K562 (cell line): ENCODE results near the gene BDH1. TPM values are rescaled to one million over a fixed set of nuclear protein-coding genes. Genes with fewer than 3 reads are reported as not detected.

Experiments
- ATAC-seq: fragments of 200-7000 bp; cut with Tn5 transposase; 3 replicates; pipeline ENCODE4 v1.9.1; 2020; ENCODE audit warnings: moderate library complexity
- BruUV-seq: library from RNA; stranded (reverse); fragments of 400-500 nt; replicated peaks from 2 replicates; lab custom pipeline; 2021; lab: Mats Ljungman, UMichigan
- CTCF ChIA-PET: fragments of 300-600 bp; formaldehyde crosslinking; extraction: SDS; loops from one replicate; lab custom pipeline; 2021; ENCODE audit warnings: low intra/inter-chr PET ratio; lab: Yijun Ruan, JAX
- POLR2A ChIA-PET: fragments of 300-600, 350-650 bp; sonication (Branson Sonifier 250); formaldehyde crosslinking; extraction: SDS; loops from one replicate; lab custom pipeline; 2021; ENCODE audit warnings: antibody characterized with exemption, inconsistent platforms; lab: Yijun Ruan, JAX
- DNase-seq, 4 experiments: peaks; one replicate each; pipeline versions ENCODE4 v3.0.0 to v3.0.0-alpha.2; 2011 to 2018; ENCODE audit warnings: low spot score in 3 of 4, mixed read lengths in 3 of 4; ENCODE audit errors: extremely low read depth in 1 of 4
- FAIRE-seq: peaks from 2 replicates; lab custom pipeline; 2011; peaks lifted over from hg19 to GRCh38; lab: Jason Lieb, UNC
- H2AFZ ChIP-seq: 2 replicates; pipeline ENCODE4 v1.6.0; 2011; ENCODE audit warnings: low read depth, low read length, control low read depth, inconsistent platforms
- H3K27ac ChIP-seq: fragments of 200-600 bp; 3 replicates; pipeline ENCODE4 v1.8.0; 2011; ENCODE audit warnings: low read depth, mild to moderate bottlenecking, control low read depth, inconsistent platforms, low read length, moderate library complexity, mixed read lengths; ENCODE audit errors: extremely low read depth
- H3K27me3 ChIP-seq, 2 experiments: fragments of 300-600 bp in 1 of 2; 2 replicates in 1 of 2; 3 replicates in 1 of 2; pipeline versions ENCODE4 v1.6.0 to v1.8.0; 2011; ENCODE audit warnings: inconsistent platforms in 2 of 2, low read length in 2 of 2, mild to moderate bottlenecking in 1 of 2, mixed read lengths in 1 of 2, moderate library complexity in 1 of 2; ENCODE audit not compliant: control insufficient read depth in 2 of 2, insufficient read depth in 2 of 2
- H3K36me3 ChIP-seq: fragments of 300-600 bp; 3 replicates; pipeline ENCODE4 v1.8.0; 2011; ENCODE audit warnings: mild to moderate bottlenecking, low read length, inconsistent platforms; ENCODE audit not compliant: control insufficient read depth, insufficient read depth
- H3K4me1 ChIP-seq, 2 experiments: fragments of 200-600 bp in 1 of 2; replicated peaks in 1 of 2; 2 replicates in 1 of 2; 3 replicates in 1 of 2; pipeline versions ENCODE4 v1.5.1 to v1.8.0; 2011; ENCODE audit warnings: inconsistent platforms in 2 of 2, low read length in 2 of 2, mild to moderate bottlenecking in 1 of 2, mixed read lengths in 1 of 2, moderate library complexity in 1 of 2; ENCODE audit not compliant: control insufficient read depth in 2 of 2, insufficient read depth in 2 of 2
- H3K4me2 ChIP-seq: 2 replicates; pipeline ENCODE4 v1.6.1; 2011; ENCODE audit warnings: low read length, control low read depth, inconsistent platforms, mixed read lengths; ENCODE audit not compliant: insufficient read depth
- H3K4me3 ChIP-seq: fragments of 200-600 bp; sonication (generic), shearing (Covaris generic); 2 replicates; pipeline ENCODE4 v1.5.1; 2016; ENCODE audit warnings: control low read depth, inconsistent platforms
- H3K79me2 ChIP-seq: fragments of 200-600 bp; 3 replicates; pipeline ENCODE4 v1.8.0; 2011; ENCODE audit warnings: low read length, inconsistent platforms; ENCODE audit not compliant: control insufficient read depth, insufficient read depth
- H3K9ac ChIP-seq, 2 experiments: 2 replicates each; pipeline versions ENCODE4 v1.6.0 to v1.6.1; 2011; ENCODE audit warnings: low read depth in 2 of 2, low read length in 2 of 2, control low read depth in 1 of 2, inconsistent platforms in 1 of 2, mild to moderate bottlenecking in 1 of 2, mixed read lengths in 1 of 2; ENCODE audit not compliant: insufficient read depth in 1 of 2
- H3K9me1 ChIP-seq: one replicate; pipeline ENCODE4 v1.6.0; 2011; ENCODE audit warnings: inconsistent platforms, mild to moderate bottlenecking, low read length, moderate library complexity; ENCODE audit not compliant: control insufficient read depth, insufficient read depth
- H3K9me3 ChIP-seq: replicated peaks from 2 replicates; pipeline ENCODE4 v1.5.1; 2011; ENCODE audit warnings: low read depth, low read length, inconsistent platforms; ENCODE audit not compliant: control insufficient read depth, insufficient read depth
- H4K20me1 ChIP-seq: replicated peaks from 2 replicates; pipeline ENCODE4 v1.6.1; 2011; ENCODE audit warnings: low read length, inconsistent platforms, mixed read lengths; ENCODE audit not compliant: control insufficient read depth, insufficient read depth
- ASH1L ChIP-seq: fragments of 450-650 bp; IDR thresholded peaks from 2 replicates; pipeline ENCODE4 v1.6.1; 2018; ENCODE audit warnings: borderline replicate concordance, mild to moderate bottlenecking, low read depth; ENCODE audit not compliant: partially characterized antibody
- DMBX1 ChIP-seq: fragments of 250-450 bp; sonication (Bioruptor Pico); IDR thresholded peaks from 2 replicates; pipeline ENCODE4 v1.8.0; 2022; ENCODE audit warnings: inconsistent platforms, mild to moderate bottlenecking, moderate library complexity, borderline replicate concordance
- ETS1 ChIP-seq: conservative IDR thresholded peaks from 2 replicates; pipeline ENCODE4 v1.6.1; 2011; ENCODE audit warnings: low read depth, mild to moderate bottlenecking, low read length; ENCODE audit not compliant: control insufficient read depth
- ETV5 ChIP-seq: sonication (generic); formaldehyde crosslinking; IDR thresholded peaks from 2 replicates; pipeline ENCODE4 v1.4.0; 2020; ENCODE audit warnings: low read depth, mild to moderate bottlenecking, missing genetic modification reagents
- HNRNPH1 ChIP-seq: fragments of 200-400 bp; formaldehyde crosslinking; optimal IDR thresholded peaks from 2 replicates; pipeline ENCODE3; 2017; ENCODE audit warnings: low read depth, mild to moderate bottlenecking, low read length, moderate library complexity
- KDM1A ChIP-seq, 2 experiments: fragments of 450-650 bp; IDR thresholded peaks; 2 replicates each; pipeline ENCODE4 v1.6.1; 2016; ENCODE audit warnings: mild to moderate bottlenecking in 2 of 2
- NFYB ChIP-seq: IDR thresholded peaks from 2 replicates; pipeline ENCODE4 v1.6.1; 2011; ENCODE audit warnings: mild to moderate bottlenecking, moderate library complexity; ENCODE audit not compliant: insufficient read length; ENCODE audit errors: extremely low read depth
- PRPF4 ChIP-seq: fragments of 200-400 bp; formaldehyde crosslinking; IDR thresholded peaks from one replicate; pipeline ENCODE4 v1.6.1; 2017; ENCODE audit warnings: low read length, low read depth, mild to moderate bottlenecking; ENCODE audit not compliant: insufficient read depth, poor library complexity, severe bottlenecking
- SMAD1 ChIP-seq: fragments of 150-350 bp; IDR thresholded peaks from 2 replicates; pipeline ENCODE4 v1.6.1; 2014; ENCODE audit warnings: low read length, low read depth; ENCODE audit not compliant: partially characterized antibody
- SMARCA4 ChIP-seq: fragments of 450-650 bp; IDR thresholded peaks from 2 replicates; pipeline ENCODE4 v1.6.1; 2016
- SREBF2 ChIP-seq: sonication (generic); formaldehyde crosslinking; IDR thresholded peaks from 2 replicates; pipeline ENCODE4 v1.4.0; 2020; ENCODE audit warnings: mild to moderate bottlenecking, missing genetic modification reagents
- ZNF239 ChIP-seq: fragments of 250-450 bp; sonication (Bioruptor Pico); IDR thresholded peaks from 2 replicates; pipeline ENCODE4 v1.4.0; 2020; ENCODE audit warnings: mild to moderate bottlenecking
- ZNF263 ChIP-seq: sonication (generic); formaldehyde crosslinking; IDR thresholded peaks from 2 replicates; pipeline ENCODE4 v1.8.0; 2022; ENCODE audit warnings: mild to moderate bottlenecking, missing genetic modification reagents, borderline replicate concordance
- ZNF76 ChIP-seq: fragments of 250-450 bp; sonication (Bioruptor Pico); IDR thresholded peaks from 2 replicates; pipeline ENCODE4 v1.4.0; 2020; ENCODE audit warnings: mild to moderate bottlenecking, moderate library complexity, borderline replicate concordance
- ZNF766 ChIP-seq: fragments of 200-800 bp; sonication (Bioruptor generic); conservative IDR thresholded peaks from 2 replicates; pipeline ENCODE4 v1.6.1; 2016; ENCODE audit warnings: missing genetic modification characterization, missing compliant biosample characterization
- ZNF778 ChIP-seq: fragments of 450-650 bp; formaldehyde crosslinking; IDR thresholded peaks from 2 replicates; pipeline ENCODE4 v1.4.0; 2020; ENCODE audit warnings: mild to moderate bottlenecking, moderate library complexity
- WGBS: fragments of 100-300 bp; shearing (Covaris generic); methylation state at CpG from one replicate; pipeline ENCODE4 v1.1.6; 2016; ENCODE audit warnings: low coverage, mixed read lengths; ENCODE audit not compliant: insufficient coverage; ENCODE audit errors: missing lambda C conversion rate; 5-methylcytosine and 5-hydroxymethylcytosine counted together
- in situ Hi-C: fragments of 300-500 bp; cut with MboI; formaldehyde crosslinking; loops from 4 replicates; pipeline ENCODE4 v1.15.0; 2018; ENCODE audit warnings: inconsistent platforms, mixed read lengths
- intact Hi-C: fragments of 100-400 bp; cut with micrococcal nuclease; formaldehyde crosslinking; loops from 2 replicates; pipeline ENCODE4 v1.14.2; 2022
- polyA plus RNA-seq, 8 experiments: library from polyadenylated mRNA; depleted of rRNA in 4 of 8; stranded (reverse) in 5 of 8; unstranded in 3 of 8; fragments of >200 nt; fragmentation: Nextera tagmentation in 2 of 8; fragmentation: Illumina TruSeq in 1 of 8; extraction: Ambion mirVana in 2 of 8; extraction: Trizol in 1 of 8; gene quantifications; 2 replicates each; pipeline versions ENCODE4 v1.2.1 to v1.2.3, GENCODE V29; 2011 to 2014; ENCODE audit warnings: inconsistent platforms in 1 of 8, missing spikeins in 1 of 8
- total RNA-seq, 7 experiments: library from RNA; depleted of rRNA in 6 of 7; stranded (reverse); fragments of >200 nt in 6 of 7; fragmentation: Illumina TruSeq in 2 of 7; extraction: Trizol in 2 of 7; gene quantifications; 2 replicates each; pipeline versions ENCODE4 v1.2.1 to v1.2.3, GENCODE V29; 2011 to 2021; ENCODE audit warnings: low replicate concordance in 1 of 7
- TF ChIP-seq, protein P1 (sequence below): fragments of 450-650 bp; formaldehyde crosslinking; IDR thresholded peaks from 2 replicates; pipeline ENCODE4 v1.4.0; 2020; ENCODE audit warnings: mild to moderate bottlenecking, mixed read lengths

BDH1 gene
- total and polyA plus RNA-seq, 9 of the 15 experiments (the other 6 are each of a cell fraction or from before 2014, with no cell fraction given): 0.07 to 0.89 (median 0.12) TPM; not detected in 3

- TF ChIP-seq SREBF2 (CRISPR knock-in tag) (no peak), ZNF76 (CRISPR knock-in tag) (no peak), KDM1A (IDR thresholded peaks at IDR 0.05) (0 out of 4 replicates have a peak, but pooled peaks of 1 of the 2 experiments have one; percentile 9), ZNF239 (no peak), SMARCA4 (peak; percentile 36; the same call in 1 of the 2 replicates)
- TF ChIP-seq, protein P1, sequence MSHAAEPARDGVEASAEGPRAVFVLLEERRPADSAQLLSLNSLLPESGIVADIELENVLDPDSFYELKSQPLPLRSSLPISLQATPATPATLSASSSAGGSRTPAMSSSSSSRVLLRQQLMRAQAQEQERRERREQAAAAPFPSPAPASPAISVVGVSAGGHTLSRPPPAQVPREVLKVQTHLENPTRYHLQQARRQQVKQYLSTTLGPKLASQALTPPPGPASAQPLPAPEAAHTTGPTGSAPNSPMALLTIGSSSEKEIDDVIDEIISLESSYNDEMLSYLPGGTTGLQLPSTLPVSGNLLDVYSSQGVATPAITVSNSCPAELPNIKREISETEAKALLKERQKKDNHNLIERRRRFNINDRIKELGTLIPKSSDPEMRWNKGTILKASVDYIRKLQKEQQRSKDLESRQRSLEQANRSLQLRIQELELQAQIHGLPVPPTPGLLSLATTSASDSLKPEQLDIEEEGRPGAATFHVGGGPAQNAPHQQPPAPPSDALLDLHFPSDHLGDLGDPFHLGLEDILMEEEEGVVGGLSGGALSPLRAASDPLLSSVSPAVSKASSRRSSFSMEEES (CRISPR knock-in tag): no peak
Observed at GRCh38 chr3:197597335-197597734, 41.6 kb upstream of the BDH1 start (continued).

GRCh38 chr3:197595470-197596185 lies 39.9 kb upstream of the BDH1 start:
- ATAC-seq (no peak), FAIRE-seq (no peak), DNase-seq (no peak)
- Histone ChIP-seq H3K4me3 (no peak overlapping the region), H3K4me2 (no peak overlapping the region), H3K36me3 (no peaks in the 10 kb centered on the region), H2AFZ (no peak overlapping the region), H3K9ac (no peak overlapping the region), H3K9me1 (no peaks in the 10 kb centered on the region), H3K27ac (no peak overlapping the region), H3K4me1 (peaks cover 33 to 47% of the 10 kb centered on the region in 2 experiments; a peak in 4 of 5 replicates), H3K9me3 (no peaks in the 10 kb centered on the region), H3K27me3 (no peaks in the 10 kb centered on the region), H3K79me2 (no peaks in the 10 kb centered on the region), H4K20me1 (no peaks in the 10 kb centered on the region)
- in situ Hi-C loops (loop anchor here (10.0 kb wide), 1 partner anchor 79 kb away; no protein-coding TSS in a partner anchor), intact Hi-C loops (loop anchor here (5.0 to 10.0 kb wide), 3 partner anchors 48 to 309 kb away; no protein-coding TSS in a partner anchor)
- BruUV-seq: no TSS peak
- POLR2A ChIA-PET: interaction anchor here (0.7 to 0.9 kb wide), 3 partner anchors 10 to 168 kb away, joined by 3 to 5 read pairs (median 4); no protein-coding TSS in a partner anchor
- CTCF ChIA-PET: no interaction called here
- WGBS: 78% methylated on average over 12 of the region's 12 CpGs
- TF ChIP-seq ASH1L (no peak), ZNF263 (no peak), ETS1 (no peak), NFYB (no peak), HNRNPH1 (no peak), ZNF766 (CRISPR knock-in tag) (no peak), DMBX1 (no peak), ZNF778 (CRISPR knock-in tag) (no peak), PRPF4 (no peak), SMAD1 (no peak), ETV5 (no peak)
